Activated naive CD4-positive, alpha-beta T cell treated with Interleukin-2 at 50 U/mL for 16 hours (primary cell): ENCODE measurements around the gene ZFAND2B.
"Not testable (repeated sequence)": the region's sequence is repeated elsewhere in the genome, so short reads cannot be mapped to it uniquely, and the experiment has no call there.

Source experiments
- DNase-seq: peaks from one replicate; pipeline ENCODE4 v3.0.0-alpha.2; 2020

ZFAND2B gene

GRCh38 chr2:219253753-219254589 lies 47.4 kb downstream of the ZFAND2B start, which contains the start of gene TUBA4A:
Gene TUBA4A, minus strand, starts transcription at chr2:219253918. Its CDS starts 60 bp downstream, at chr2:219253858.
- peak; percentile 89 for DNase-seq

- DNase-seq, result peak; percentile 45
These were observed 48.1 kb downstream of the ZFAND2B start for GRCh38 chr2:219254590-219255201.

- not testable (repeated sequence) for DNase-seq
These were observed 52.4 kb downstream of the ZFAND2B start for GRCh38 chr2:219258942-219259341.
